RPMI7951 (cell line): ENCODE data around the gene CCDC82. TPM values are rescaled to one million over a fixed set of nuclear protein-coding genes. Genes with fewer than 3 reads are reported as not detected.

ENCODE experiments used
- DNase-seq: peaks from one replicate; pipeline ENCODE4 v3.0.0-alpha.2; 2012; ENCODE audit warnings: low read depth
- total RNA-seq: library from RNA; depleted of rRNA; stranded (reverse); fragments of >200 nt; shearing (Covaris generic); gene quantifications from 2 replicates; pipeline ENCODE4 v1.2.3, GENCODE V29; 2014

Gene CCDC82
- total RNA-seq, 1 experiment from 2014 or later = 19.3 TPM

DNA sequence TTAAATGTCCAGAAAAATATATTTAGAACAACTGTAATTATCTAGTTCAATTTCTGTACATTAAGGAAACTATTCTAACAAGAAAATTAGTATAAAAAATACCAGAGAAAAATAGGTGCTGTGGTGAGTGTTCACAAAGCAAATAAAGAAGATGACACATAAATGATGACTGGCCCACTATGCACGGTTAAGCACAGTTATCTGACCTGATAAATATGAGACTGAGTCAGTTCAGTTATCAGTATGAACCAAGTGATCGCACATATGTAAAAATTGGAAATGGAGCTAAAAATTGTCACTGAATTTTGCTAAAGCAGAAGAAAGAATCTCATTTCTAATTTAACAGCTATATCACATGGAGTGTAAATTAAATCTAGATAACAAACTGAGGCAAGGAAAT is 27.9 kb downstream of the CCDC82 start:
- DNase-seq = no peak

GRCh38 chr11:96358321-96358720 is 31.4 kb downstream of the CCDC82 start:
- no peak for DNase-seq

DNA sequence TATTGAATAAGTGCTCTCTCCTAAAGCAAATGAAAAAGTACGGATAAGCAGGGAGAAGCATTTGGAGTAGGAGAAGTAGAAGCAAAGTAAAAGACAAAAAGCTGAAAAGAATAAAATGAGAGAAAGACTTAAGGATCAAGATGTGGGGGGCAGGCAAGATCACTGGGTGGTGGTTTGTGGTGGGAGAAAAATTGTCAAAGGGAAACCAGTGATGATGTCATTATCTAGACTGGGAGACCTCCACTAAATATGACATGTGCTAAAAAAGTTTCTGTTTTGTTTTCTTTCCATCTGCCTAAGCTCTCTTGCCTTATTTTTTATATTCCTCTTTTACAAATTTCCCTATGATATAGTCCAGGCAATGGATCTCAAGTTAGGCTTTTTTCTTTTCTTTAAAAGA is 31.9 kb downstream of the CCDC82 start:
- no peak for DNase-seq

DNA sequence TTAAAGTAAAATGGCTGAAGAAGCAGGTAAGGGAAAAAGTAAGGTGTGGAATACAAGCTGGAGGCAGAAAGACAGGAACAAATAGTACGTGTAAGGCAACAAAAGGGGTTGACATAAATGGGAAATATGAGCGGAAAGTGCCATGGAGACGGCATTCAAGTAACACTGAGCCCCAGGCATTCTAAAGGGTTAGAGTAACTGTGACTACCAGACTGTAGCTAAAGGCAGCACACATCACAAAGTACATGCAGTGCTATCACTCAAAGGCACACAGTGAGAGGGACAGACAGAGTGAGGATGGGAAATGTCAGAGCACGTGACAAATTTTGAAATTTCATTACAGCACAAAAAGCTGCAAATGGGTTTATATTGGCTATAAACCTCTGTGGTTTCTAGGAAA is 32.9 kb downstream of the CCDC82 start:
- DNase-seq = no peak

- DNase-seq = peak; percentile 94
Observed at GRCh38 chr11:96342961-96343711, 46.6 kb downstream of the CCDC82 start, which contains the start of gene MAML2. Gene MAML2 (minus strand): TSS chr11:96343195. CDS start chr11:96341895, 1,300 bp downstream.

DNA sequence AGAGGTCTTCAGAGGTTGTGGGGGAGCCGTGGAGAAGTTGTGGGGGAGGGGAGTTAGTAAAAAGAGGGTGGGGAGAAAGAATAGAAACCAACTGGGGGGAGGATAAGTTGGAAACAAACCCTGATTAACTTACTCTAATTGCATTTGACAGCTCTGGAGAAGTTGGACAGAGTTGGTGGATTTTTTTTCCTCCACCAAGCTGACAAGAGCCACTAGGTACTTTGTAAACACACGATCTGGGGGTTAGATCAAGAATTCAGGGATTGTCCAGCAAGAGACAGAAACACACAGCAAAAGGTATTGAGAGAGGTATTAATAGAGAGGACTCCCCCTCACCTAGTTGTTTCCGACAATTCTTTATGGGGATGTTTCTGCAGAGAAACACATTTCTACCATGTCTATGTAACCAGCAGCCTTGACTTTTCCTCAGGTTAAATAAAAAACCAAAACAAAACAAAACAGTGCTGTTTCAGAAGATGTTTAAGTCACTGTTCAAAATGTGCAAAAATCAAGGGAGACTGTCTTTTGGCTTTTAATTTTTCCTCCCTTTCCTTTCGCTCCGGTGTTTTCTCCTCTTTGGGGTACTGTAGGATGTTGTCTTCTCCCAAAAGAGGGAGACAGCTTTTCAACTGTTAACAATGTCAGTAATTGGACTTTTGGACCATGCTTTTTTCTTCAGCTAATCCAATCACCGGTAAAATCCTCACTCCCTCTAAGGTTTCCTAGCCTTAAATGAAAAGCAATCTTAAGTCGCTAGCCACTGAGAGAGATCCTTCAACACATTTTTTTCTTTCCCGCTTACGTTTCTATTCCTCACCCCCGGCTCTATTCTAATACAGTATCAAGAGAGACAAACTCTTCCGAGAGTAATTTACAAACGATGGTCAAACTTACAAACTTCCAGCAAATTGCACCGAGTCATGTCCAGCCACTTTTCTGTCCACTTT is 47.4 kb downstream of the CCDC82 start:
- DNase-seq = no peak

- DNase-seq = peak; percentile 56
Observed at GRCh38 chr11:96341211-96342013, 48.3 kb downstream of the CCDC82 start.

DNA sequence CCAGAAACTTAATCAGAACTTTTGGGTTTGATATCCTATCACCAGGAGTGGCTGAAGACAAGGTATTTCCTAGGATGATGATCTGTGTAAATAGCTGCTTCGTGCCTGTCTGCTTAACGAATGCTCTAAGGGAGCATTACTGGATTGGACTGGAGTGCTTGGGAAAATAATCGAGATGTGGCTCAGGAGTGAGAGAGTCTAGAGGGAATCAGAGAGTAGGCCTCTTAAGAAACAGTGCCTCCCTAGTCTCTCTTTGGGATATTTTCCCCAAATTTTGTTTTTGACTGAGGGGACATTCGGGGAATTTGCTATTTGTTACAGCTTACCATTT is 49.2 kb downstream of the CCDC82 start:
- no peak for DNase-seq

DNA sequence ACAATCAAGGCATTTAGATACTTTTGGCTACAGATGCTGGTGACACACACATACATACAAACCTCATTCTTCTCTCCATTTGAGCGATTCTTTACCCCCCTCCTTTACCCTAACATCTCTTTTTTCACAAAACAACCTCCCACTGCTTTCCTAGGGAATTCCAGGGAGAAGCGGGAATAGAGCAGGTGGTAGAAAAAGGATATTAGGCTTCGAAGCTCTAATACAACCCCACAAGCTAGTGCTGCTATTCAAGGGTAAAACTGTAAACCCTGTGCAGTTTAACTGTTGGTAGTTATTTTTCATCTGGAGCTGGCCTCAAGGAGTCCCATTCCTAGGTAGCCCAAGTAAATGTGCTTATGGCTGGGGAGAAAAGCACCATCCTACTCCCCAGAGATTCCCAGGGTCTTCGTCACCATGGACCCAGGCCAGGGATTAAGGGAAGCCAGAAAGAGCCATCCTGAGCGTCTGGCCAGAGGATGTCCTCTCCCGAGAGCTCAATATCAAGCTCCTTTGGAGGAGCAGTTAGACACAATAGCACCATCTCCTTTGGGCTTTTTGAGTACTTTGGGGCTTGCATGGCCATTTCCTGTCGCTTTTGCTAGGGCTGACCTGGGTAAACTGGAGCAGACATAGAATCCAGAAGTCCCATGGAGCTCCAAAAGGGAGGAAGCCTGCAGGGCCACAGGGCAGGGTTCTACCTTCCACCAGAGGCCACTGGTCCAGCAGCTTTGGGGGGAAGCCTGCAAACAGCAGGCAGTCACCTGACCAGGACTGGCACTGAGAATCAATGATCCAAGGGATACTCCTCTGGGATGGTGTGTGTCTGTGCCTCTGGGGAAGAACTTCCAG is 49.8 kb downstream of the CCDC82 start:
- DNase-seq = peak; percentile 50

- DNase-seq = peak; percentile 76
Observed at GRCh38 chr11:96338910-96339705, 50.6 kb downstream of the CCDC82 start.

- no peak for DNase-seq
Observed at GRCh38 chr11:96337541-96338431, 51.9 kb downstream of the CCDC82 start.

GRCh38 chr11:96335388-96335787 is 54.3 kb downstream of the CCDC82 start:
- DNase-seq = no peak

DNA sequence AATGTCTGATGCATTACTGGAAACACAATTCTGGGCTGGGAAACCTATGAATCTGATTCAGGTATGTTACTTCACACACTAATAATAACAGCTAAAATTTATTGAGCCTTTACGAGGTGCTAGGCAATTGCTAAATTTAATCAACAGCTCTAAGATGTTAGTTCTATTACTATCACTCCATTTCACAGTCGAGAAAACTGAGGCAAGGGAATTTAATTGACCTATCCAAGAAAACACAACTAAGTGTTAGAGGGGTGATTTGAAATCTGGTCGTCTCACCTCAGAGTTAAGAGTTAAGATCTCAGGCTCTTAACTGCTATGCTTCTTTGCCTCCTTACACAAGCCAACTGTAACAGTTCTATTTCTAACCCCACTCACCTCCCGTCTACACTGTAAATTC is 55.5 kb downstream of the CCDC82 start:
- no peak for DNase-seq

- no peak for DNase-seq
Observed at GRCh38 chr11:96333191-96333719, 56.5 kb downstream of the CCDC82 start.

GRCh38 chr11:96332126-96332771 is 57.5 kb downstream of the CCDC82 start:
- no peak for DNase-seq

GRCh38 chr11:96331699-96332116 is 58.0 kb downstream of the CCDC82 start:
- DNase-seq = no peak

- no peak for DNase-seq
Observed at GRCh38 chr11:96330511-96330859, 59.2 kb downstream of the CCDC82 start.

DNA sequence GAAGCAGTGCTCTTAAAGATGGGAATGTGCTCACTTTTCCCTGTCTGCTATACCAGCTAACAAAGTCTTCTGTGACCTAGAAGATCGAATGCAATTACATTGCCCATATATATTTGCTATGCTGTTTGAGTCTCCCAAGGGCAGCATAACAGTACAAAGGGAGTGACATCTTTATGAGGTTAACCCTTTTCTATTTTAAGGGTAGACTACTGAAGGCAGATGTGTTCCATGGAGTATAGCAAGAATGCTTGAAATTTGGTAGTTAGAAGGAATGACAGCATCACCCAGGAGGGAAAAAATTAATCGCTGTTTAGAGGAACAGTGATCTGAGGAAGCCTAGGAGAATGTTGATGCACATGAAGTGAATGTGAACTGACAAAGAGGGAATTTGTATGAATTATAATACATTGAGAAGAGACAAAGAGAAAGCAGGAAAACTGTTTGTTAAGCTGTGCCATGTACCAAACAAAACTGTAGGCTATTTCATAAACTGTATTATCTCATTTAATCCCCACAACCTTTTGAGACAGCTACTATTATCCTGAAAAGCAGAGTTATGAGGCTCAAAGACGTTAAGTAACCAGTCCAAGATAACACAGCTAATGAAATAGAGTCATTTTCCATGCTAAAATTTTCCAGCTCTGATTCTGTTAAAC is 59.7 kb downstream of the CCDC82 start:
- no peak for DNase-seq
